ENCODE results near the gene ALDH3B1. TPM values are rescaled to one million over a fixed set of nuclear protein-coding genes. Genes with fewer than 3 reads are reported as not detected.

The ALDH3B1 gene
- total RNA-seq, 1 experiment from 2014 or later: 28.1 TPM

- H3K4me3 ChIP-seq (ENCODE audit: low read length): no peak overlapping the region
- H3K79me2 ChIP-seq (ENCODE audit: low read length): peaks cover 48% of the 10 kb centered on the region
- no peak overlapping the region for H3K9ac ChIP-seq (ENCODE audit: low read length)
- peaks cover 8% of the 10 kb centered on the region for H3F3A ChIP-seq (ENCODE audit: low read length, unreplicated experiment)
- no peaks in the 10 kb centered on the region for H3K9me3 ChIP-seq (ENCODE audit: low read length)
- no peaks in the 10 kb centered on the region for H3K9me2 ChIP-seq (replicated peaks; ENCODE audit: low read length)
- H3K27me3 ChIP-seq (ENCODE audit: low read length): no peaks in the 10 kb centered on the region
- ChIA-PET CTCF (no interaction called here), POLR2A (ENCODE audit: unreplicated experiment) (no interaction called here)
- H3K36me3 ChIP-seq (ENCODE audit: low read depth, low read length): peaks cover 11% of the 10 kb centered on the region
- no peak for TF ChIP-seq EZH2 (IDR thresholded peaks at IDR 0.05; ENCODE audit: low read length, unreplicated experiment)
- no peak for TF ChIP-seq CTCF (conservative IDR thresholded peaks at IDR 0.05; ENCODE audit: low read depth, low read length)
- no peak for TF ChIP-seq EZH2phosphoT487 (IDR thresholded peaks at IDR 0.05; ENCODE audit: borderline replicate concordance, low read length)
- H2AFZ ChIP-seq (ENCODE audit: low read length): no peak overlapping the region
- intact Hi-C loops (cut with micrococcal nuclease): no loop called here
- no TSS peak for BruUV-seq (replicated peaks)
- H4K20me1 ChIP-seq (ENCODE audit: low read length): no peaks in the 10 kb centered on the region
- no peak overlapping the region for H3K27ac ChIP-seq (ENCODE audit: low read length)
- ATAC-seq (no peak), DNase-seq (no peak)
- no peak overlapping the region for H3K4me2 ChIP-seq (ENCODE audit: low read length)
- peaks cover 35% of the 10 kb centered on the region for H3K4me1 ChIP-seq (ENCODE audit: insufficient read depth, low read length)
These were observed 23.6 kb downstream of the ALDH3B1 start for GRCh38 chr11:68033708-68034045.

- peaks cover 54% of the 10 kb centered on the region for H3K79me2 ChIP-seq (ENCODE audit: low read length)
- no peaks in the 10 kb centered on the region for H3K9me3 ChIP-seq (ENCODE audit: low read length)
- no peak overlapping the region for H2AFZ ChIP-seq (ENCODE audit: low read length)
- H3K36me3 ChIP-seq (ENCODE audit: low read depth, low read length): peaks cover 11% of the 10 kb centered on the region
- no peaks in the 10 kb centered on the region for H3F3A ChIP-seq (ENCODE audit: low read length, unreplicated experiment)
- peaks cover 35% of the 10 kb centered on the region for H3K4me1 ChIP-seq (ENCODE audit: insufficient read depth, low read length)
- ATAC-seq (no peak), DNase-seq (no peak)
- H3K9ac ChIP-seq (ENCODE audit: low read length): no peak overlapping the region
- no peak overlapping the region for H3K4me2 ChIP-seq (ENCODE audit: low read length)
- no peak for TF ChIP-seq EZH2 (IDR thresholded peaks at IDR 0.05; ENCODE audit: low read length, unreplicated experiment)
- TF ChIP-seq CTCF (conservative IDR thresholded peaks at IDR 0.05; ENCODE audit: low read depth, low read length): no peak
- TF ChIP-seq EZH2phosphoT487 (IDR thresholded peaks at IDR 0.05; ENCODE audit: borderline replicate concordance, low read length): no peak
- no peak overlapping the region for H3K27ac ChIP-seq (ENCODE audit: low read length)
- no peak overlapping the region for H3K4me3 ChIP-seq (ENCODE audit: low read length)
- intact Hi-C loops (cut with micrococcal nuclease): loop anchor here (5.0 kb wide), 1 partner anchor 87 kb away; the partner anchor contains the start of gene CHKA
- no peaks in the 10 kb centered on the region for H3K27me3 ChIP-seq (ENCODE audit: low read length)
- CTCF ChIA-PET: no interaction called here
- POLR2A ChIA-PET (ENCODE audit: unreplicated experiment): no interaction called here
- H3K9me2 ChIP-seq (replicated peaks; ENCODE audit: low read length): no peaks in the 10 kb centered on the region
- no peaks in the 10 kb centered on the region for H4K20me1 ChIP-seq (ENCODE audit: low read length)
- no TSS peak for BruUV-seq (replicated peaks)
These were observed 25.2 kb downstream of the ALDH3B1 start for GRCh38 chr11:68035266-68035876.

- H3K79me2 ChIP-seq (ENCODE audit: low read length): peaks cover 56% of the 10 kb centered on the region
- H3K9me2 ChIP-seq (replicated peaks; ENCODE audit: low read length): no peaks in the 10 kb centered on the region
- TF ChIP-seq CTCF (conservative IDR thresholded peaks at IDR 0.05; ENCODE audit: low read depth, low read length) (no peak), EZH2phosphoT487 (IDR thresholded peaks at IDR 0.05; ENCODE audit: borderline replicate concordance, low read length) (no peak), EZH2 (IDR thresholded peaks at IDR 0.05; ENCODE audit: low read length, unreplicated experiment) (no peak)
- no peaks in the 10 kb centered on the region for H3K27me3 ChIP-seq (ENCODE audit: low read length)
- ATAC-seq: no peak
- no peak overlapping the region for H3K4me2 ChIP-seq (ENCODE audit: low read length)
- DNase-seq: no peak
- peaks cover 11% of the 10 kb centered on the region for H3K36me3 ChIP-seq (ENCODE audit: low read depth, low read length)
- intact Hi-C loops (cut with micrococcal nuclease): loop anchor here (5.0 kb wide), 1 partner anchor 86 kb away; the partner anchor contains the start of gene CHKA
- H4K20me1 ChIP-seq (ENCODE audit: low read length): no peaks in the 10 kb centered on the region
- H3K27ac ChIP-seq (ENCODE audit: low read length): no peak overlapping the region
- BruUV-seq (replicated peaks): no TSS peak
- no peak overlapping the region for H3K4me3 ChIP-seq (ENCODE audit: low read length)
- H3K9me3 ChIP-seq (ENCODE audit: low read length): no peaks in the 10 kb centered on the region
- H2AFZ ChIP-seq (ENCODE audit: low read length): no peak overlapping the region
- H3K4me1 ChIP-seq (ENCODE audit: insufficient read depth, low read length): peaks cover 39% of the 10 kb centered on the region
- ChIA-PET POLR2A (ENCODE audit: unreplicated experiment) (no interaction called here), CTCF (no interaction called here)
- no peak overlapping the region for H3K9ac ChIP-seq (ENCODE audit: low read length)
- H3F3A ChIP-seq (ENCODE audit: low read length, unreplicated experiment): no peaks in the 10 kb centered on the region
These were observed 26.1 kb downstream of the ALDH3B1 start for GRCh38 chr11:68036141-68036716.

Measured in PC-3 (cell line).